HepG2 (cell line): ENCODE measurements around the gene DDN. TPM values are rescaled to one million over a fixed set of nuclear protein-coding genes. Genes with fewer than 3 reads are reported as not detected.
A peak's percentile ranks its signal among the peaks of the same experiment; 100 is the strongest.

ENCODE experiments used
- ATAC-seq: fragments of 200-7000 bp; cut with Tn5 transposase; 3 replicates; pipeline ENCODE4 v1.9.1; 2020; ENCODE audit warnings: mild to moderate bottlenecking, moderate library complexity
- BruUV-seq: library from RNA; stranded (reverse); fragments of 400-500 nt; replicated peaks from 2 replicates; lab custom pipeline; 2021; lab: Mats Ljungman, UMichigan
- CTCF ChIA-PET: fragments of 300-600 bp; formaldehyde crosslinking; extraction: SDS; loops from one replicate; lab custom pipeline; 2021; ENCODE audit warnings: low total read pairs, inconsistent platforms, low intra/inter-chr PET ratio; lab: Yijun Ruan, JAX
- POLR2A ChIA-PET: fragments of 350-600 bp; sonication (Branson Sonifier 250); formaldehyde crosslinking; loops from one replicate; lab custom pipeline; 2020; ENCODE audit warnings: antibody characterized with exemption, inconsistent platforms; lab: Yijun Ruan, JAX
- DNase-seq: peaks from one replicate; pipeline ENCODE4 v3.0.0-alpha.2; 2015; ENCODE audit warnings: low spot score
- FAIRE-seq: peaks from 3 replicates; lab custom pipeline; 2011; peaks lifted over from hg19 to GRCh38; lab: Jason Lieb, UNC
- H2AFZ ChIP-seq: one replicate; pipeline ENCODE4 v1.6.1; 2011; ENCODE audit warnings: low read length, inconsistent platforms
- H3K27ac ChIP-seq: fragments of 300-600 bp; 3 replicates; pipeline ENCODE4 v1.8.0; 2011; ENCODE audit warnings: mixed run types, mild to moderate bottlenecking, mixed read lengths, low read length, inconsistent platforms; ENCODE audit not compliant: insufficient read depth; ENCODE audit errors: extremely low read length
- H3K27me3 ChIP-seq, 2 experiments: fragments of 200-600 bp in 1 of 2; 2 replicates in 1 of 2; 3 replicates in 1 of 2; pipeline versions ENCODE4 v1.6.0 to v1.8.0; 2011; ENCODE audit warnings: low read length in 2 of 2, mild to moderate bottlenecking in 2 of 2, moderate library complexity in 2 of 2, inconsistent platforms in 1 of 2; ENCODE audit not compliant: insufficient read depth in 2 of 2, control insufficient read depth in 1 of 2
- H3K36me3 ChIP-seq, 2 experiments: fragments of 200-600 bp in 1 of 2; replicated peaks in 1 of 2; 2 replicates in 1 of 2; 3 replicates in 1 of 2; pipeline versions ENCODE4 v1.5.1 to v1.8.0; 2011; ENCODE audit warnings: low read length in 2 of 2, inconsistent platforms in 1 of 2; ENCODE audit not compliant: insufficient read depth in 2 of 2, control insufficient read depth in 1 of 2
- H3K4me1 ChIP-seq: 2 replicates; pipeline ENCODE4 v1.5.1; 2012; ENCODE audit warnings: low read length, inconsistent platforms; ENCODE audit not compliant: insufficient read depth
- H3K4me2 ChIP-seq: 2 replicates; pipeline ENCODE4 v1.6.0; 2011; ENCODE audit warnings: low read depth, low read length, inconsistent platforms
- H3K4me3 ChIP-seq, 3 experiments: fragments of 200-600 bp in 1 of 3; sonication (generic), shearing (Covaris generic) in 1 of 3; replicated peaks in 1 of 3; 2 replicates each; pipeline ENCODE4 v1.5.1; 2011 to 2016; ENCODE audit warnings: low read length in 3 of 3, inconsistent platforms in 2 of 3, low read depth in 2 of 3, mild to moderate bottlenecking in 2 of 3, control low read depth in 1 of 3, mixed read lengths in 1 of 3; ENCODE audit not compliant: insufficient read depth in 1 of 3
- H3K79me2 ChIP-seq: one replicate; pipeline ENCODE4 v1.6.1; 2011; ENCODE audit warnings: low read length, inconsistent platforms; ENCODE audit not compliant: insufficient read depth
- H3K9ac ChIP-seq: 2 replicates; pipeline ENCODE4 v1.6.0; 2011; ENCODE audit warnings: mild to moderate bottlenecking, low read depth, low read length, inconsistent platforms; ENCODE audit not compliant: insufficient read depth
- H3K9me3 ChIP-seq: 2 replicates; pipeline ENCODE4 v1.5.1; 2012; ENCODE audit warnings: mild to moderate bottlenecking, low read length
- H4K20me1 ChIP-seq: 2 replicates; pipeline ENCODE4 v1.6.0; 2011; ENCODE audit warnings: inconsistent platforms, mild to moderate bottlenecking, low read length, moderate library complexity; ENCODE audit not compliant: insufficient read depth
- GATAD1 ChIP-seq: IDR thresholded peaks from 2 replicates; pipeline ENCODE4 v1.6.1; 2016; ENCODE audit warnings: missing genetic modification reagents, missing compliant biosample characterization
- LRRFIP1 ChIP-seq: sonication (generic); formaldehyde crosslinking; conservative IDR thresholded peaks from 2 replicates; pipeline ENCODE4 v1.4.0; 2020; ENCODE audit warnings: missing genetic modification reagents
- MEIS1 ChIP-seq: sonication (generic); formaldehyde crosslinking; IDR thresholded peaks from 2 replicates; pipeline ENCODE4 v1.9.0; 2021; ENCODE audit warnings: mild to moderate bottlenecking, missing genetic modification reagents, moderate library complexity, borderline replicate concordance
- NR1H2 ChIP-seq: sonication (generic); formaldehyde crosslinking; IDR thresholded peaks from 2 replicates; pipeline ENCODE4 v1.8.1; 2022; ENCODE audit warnings: low read depth, missing genetic modification reagents, borderline replicate concordance
- XRCC5 ChIP-seq: fragments of 200-400 bp; formaldehyde crosslinking; optimal IDR thresholded peaks from 2 replicates; pipeline ENCODE3; 2017; ENCODE audit warnings: mild to moderate bottlenecking, low read length
- ZBTB20 ChIP-seq: sonication (generic); formaldehyde crosslinking; IDR thresholded peaks from 2 replicates; pipeline ENCODE4 v1.8.1; 2023; ENCODE audit warnings: missing genetic modification reagents, low read depth, mild to moderate bottlenecking, borderline replicate concordance
- ZFY ChIP-seq: sonication (generic); formaldehyde crosslinking; IDR thresholded peaks from 2 replicates; pipeline ENCODE4 v1.4.0; 2020; ENCODE audit warnings: missing genetic modification reagents
- ZNF142 ChIP-seq: sonication (generic); formaldehyde crosslinking; IDR thresholded peaks from 2 replicates; pipeline ENCODE4 v1.4.0; 2020; ENCODE audit warnings: missing genetic modification reagents
- ZNF672 ChIP-seq: sonication (generic); formaldehyde crosslinking; IDR thresholded peaks from 2 replicates; pipeline ENCODE4 v1.8.1; 2022; ENCODE audit warnings: missing genetic modification reagents
- WGBS: methylation state at CpG from one replicate; pipeline ENCODE4 v1.1.6; 2017; ENCODE audit warnings: low lambda C conversion rate; 5-methylcytosine and 5-hydroxymethylcytosine counted together
- in situ Hi-C: cut with HindIII; loops from 2 replicates; pipeline ENCODE4 v1.10.0; 2017; ENCODE audit warnings: low pct_unique_long_range_greater_than_20kb; ENCODE audit not compliant: extremely low pct_ligation_motif_present
- intact Hi-C: fragments of 100-400 bp; cut with micrococcal nuclease; formaldehyde crosslinking; loops from one replicate; pipeline ENCODE4 v1.10.0; 2022; ENCODE audit not compliant: unreplicated experiment
- polyA plus RNA-seq, 8 experiments: library from polyadenylated mRNA; depleted of rRNA in 3 of 8; stranded (reverse) in 7 of 8; unstranded in 1 of 8; fragments of >200 nt; fragmentation: Illumina TruSeq in 4 of 8; extraction: Trizol in 4 of 8; gene quantifications; 2 replicates each; pipeline versions ENCODE4 v1.2.1 to v1.2.3, GENCODE V29; 2011 to 2016; ENCODE audit warnings: low read depth in 4 of 8, missing spikeins in 1 of 8, mixed read lengths in 1 of 8; ENCODE audit not compliant: insufficient read depth in 1 of 8
- total RNA-seq, 5 experiments: library from RNA; depleted of rRNA; stranded (reverse); fragments of >200 nt; fragmentation: Illumina TruSeq; extraction: Trizol; gene quantifications; 2 replicates each; pipeline ENCODE4 v1.2.3, GENCODE V29; 2016; ENCODE audit warnings: low read depth in 1 of 5

DDN gene
- total and polyA plus RNA-seq, 2 of the 13 experiments (the other 11 are each of a cell fraction or from before 2014, with no cell fraction given): 0.24 to 0.53 TPM

- TF ChIP-seq LRRFIP1 (no peak), ZNF672 (CRISPR knock-in tag) (no peak), ZBTB20 (peak; percentile 13; the same call in 1 of the 2 replicates)
These were observed 1.3 kb downstream of the DDN start (continued) for GRCh38 chr12:48997719-48998496.

GRCh38 chr12:48996794-48997718, 2.1 kb downstream of the DDN start:
- peak; percentile 72 for FAIRE-seq
- peaks cover 2 to 5% of the 10 kb centered on the region in 2 experiments; a peak in 3 of 5 replicates for H3K36me3 ChIP-seq
- no peaks in the 10 kb centered on the region for H3K79me2 ChIP-seq
- peaks cover 63% of the 10 kb centered on the region for H3K4me1 ChIP-seq
- no peaks in the 10 kb centered on the region for H3K9me3 ChIP-seq
- CTCF ChIA-PET: interaction anchor here (1.1 to 3.7 kb wide), 5 partner anchors 9 to 22 kb away, joined by 3 to 15 read pairs (median 4); partner anchors contain the start of genes PRKAG1 and WNT1
- peak overlapping the region; percentile 88 for H3K4me2 ChIP-seq
- H4K20me1 ChIP-seq: no peaks in the 10 kb centered on the region; the same call in 1 of the 2 replicates
- peak overlapping the region; percentile 31; the same call in 1 of the 2 replicates for H3K9ac ChIP-seq
- peaks cover 10 to 44% of the 10 kb centered on the region in 2 experiments; a peak in 4 of 5 replicates for H3K27me3 ChIP-seq
- DNase-seq: peak; percentile 65
- H2AFZ ChIP-seq: no peak overlapping the region
- WGBS: 15% methylated on average over 13 of the region's 71 CpGs
- intact Hi-C loops (loop anchor here (1.0 to 5.0 kb wide), 2 partner anchors 21 to 570 kb away; partner anchors contain the start of genes MCRS1 and PRKAG1), in situ Hi-C loops (no loop called here)
- POLR2A ChIA-PET: interaction anchor here (1.0 to 3.3 kb wide), 8 partner anchors 9 to 134 kb away, joined by 3 to 13 read pairs (median 6); partner anchors contain the start of genes PRKAG1, RND1 and TUBA1B
- H3K27ac ChIP-seq: no peak overlapping the region
- peak; percentile 65 for ATAC-seq
- BruUV-seq: no TSS peak
- peak overlapping the region; percentile 58 to 75 (median 66) for H3K4me3 ChIP-seq
- TF ChIP-seq MEIS1 (0 out of 2 replicates have a peak, but pooled peaks have one; percentile 24), ZNF142 (CRISPR knock-in tag) (0 out of 2 replicates have a peak, but pooled peaks have one; percentile 42), GATAD1 (peak; percentile 41; the same call in 1 of the 2 replicates), XRCC5 (peak; percentile 93), ZFY (CRISPR knock-in tag) (peak; percentile 53; the same call in 1 of the 2 replicates), NR1H2 (no peak)
